Stimulated activated CD8-positive, alpha-beta memory T cell treated with anti-CD3 and anti-CD28 coated beads, Interleukin-4, amount 100 ng/mL, for 24 hours (primary cell): ENCODE data around the gene TSPAN4.
A peak's percentile ranks its signal among the peaks of the same experiment; 100 is the strongest.

Source experiments
- DNase-seq: peaks from one replicate; pipeline ENCODE4 v3.0.0-alpha.2; 2020; ENCODE audit warnings: low read depth

TSPAN4 gene

GRCh38 chr11:911031-911889 lies 68.6 kb downstream of the TSPAN4 start:
- DNase-seq: peak; percentile 33

- DNase-seq: no peak
Observed at GRCh38 chr11:911890-912219, 69.2 kb downstream of the TSPAN4 start.

- DNase-seq: no peak
Observed at GRCh38 chr11:912266-912665, 69.6 kb downstream of the TSPAN4 start.

GRCh38 chr11:913043-913442 lies 70.4 kb downstream of the TSPAN4 start:
- DNase-seq: no peak

GRCh38 chr11:914204-914603 lies 71.6 kb downstream of the TSPAN4 start:
- no peak for DNase-seq

GRCh38 chr11:914747-915501 lies 72.3 kb downstream of the TSPAN4 start:
- DNase-seq: no peak
